SU-DHL-6 (cell line): ENCODE data around the gene SSR4.

ENCODE experiments used
- H2AFZ ChIP-seq: fragments of 200-600 bp; sonication (generic); 2 replicates; pipeline ENCODE4 v1.6.1; 2014; ENCODE audit warnings: low read depth, mild to moderate bottlenecking, moderate library complexity, mixed read lengths, antibody characterized with exemption, low read length; ENCODE audit not compliant: severe bottlenecking
- H3F3A ChIP-seq: fragments of 200-600 bp; shearing (Covaris generic); 2 replicates; pipeline ENCODE4 v1.6.0; 2016; ENCODE audit warnings: antibody characterized with exemption, mild to moderate bottlenecking; ENCODE audit not compliant: insufficient read depth
- H3K27ac ChIP-seq: fragments of 200-600 bp; sonication (generic); 2 replicates; pipeline ENCODE4 v1.5.1; 2016; ENCODE audit warnings: low read depth, mild to moderate bottlenecking, low read length, moderate library complexity, mixed read lengths
- H3K27me3 ChIP-seq: fragments of 200-600 bp; sonication (generic), shearing (Covaris generic); 2 replicates; pipeline ENCODE4 v1.6.0; 2014; ENCODE audit warnings: mild to moderate bottlenecking, low read length
- H3K36me3 ChIP-seq: fragments of 200-600 bp; sonication (generic); 2 replicates; pipeline ENCODE4 v1.6.1; 2014; ENCODE audit warnings: mild to moderate bottlenecking, low read length, mixed read lengths
- H3K4me2 ChIP-seq: fragments of 300-600, 200-600 bp; shearing (Covaris generic), sonication (generic); 2 replicates; pipeline ENCODE4 v1.6.0; 2014; ENCODE audit warnings: low read length, low read depth, mild to moderate bottlenecking; ENCODE audit not compliant: poor library complexity, severe bottlenecking
- H3K4me3 ChIP-seq: fragments of 200-600 bp; sonication (generic); 2 replicates; pipeline ENCODE4 v1.5.1; 2014; ENCODE audit warnings: antibody characterized with exemption, low read length, mild to moderate bottlenecking, mixed read lengths; ENCODE audit not compliant: insufficient read depth, poor library complexity, severe bottlenecking
- H3K79me2 ChIP-seq: fragments of 200-600 bp; sonication (generic); 2 replicates; pipeline ENCODE4 v1.6.1; 2014; ENCODE audit warnings: mild to moderate bottlenecking, low read length, moderate library complexity; ENCODE audit not compliant: insufficient read depth
- H3K9ac ChIP-seq: fragments of 200-600 bp; sonication (generic); 2 replicates; pipeline ENCODE4 v1.7.0; 2014; ENCODE audit warnings: mild to moderate bottlenecking, low read length
- H3K9me2 ChIP-seq: fragments of 200-600 bp; sonication (generic); replicated peaks from 2 replicates; pipeline ENCODE4 v1.6.1; 2014; ENCODE audit warnings: low read length; ENCODE audit not compliant: insufficient read depth
- H3K9me3 ChIP-seq: fragments of 200-600 bp; sonication (generic); 2 replicates; pipeline ENCODE4 v1.6.1; 2014; ENCODE audit warnings: low read length, mixed read lengths; ENCODE audit not compliant: insufficient read depth
- H4K20me1 ChIP-seq: fragments of 200-600 bp; sonication (generic); 2 replicates; pipeline ENCODE4 v1.6.1; 2014; ENCODE audit warnings: low read depth, mild to moderate bottlenecking, antibody characterized with exemption, low read length, moderate library complexity, mixed read lengths
- EZH2phosphoT487 ChIP-seq: fragments of 200-600 bp; sonication (generic), shearing (Covaris generic); conservative IDR thresholded peaks from 2 replicates; pipeline ENCODE4 v1.6.1; 2018; ENCODE audit warnings: mild to moderate bottlenecking, antibody characterized with exemption, low read length, moderate library complexity, mixed read lengths
- TF ChIP-seq, protein P1 (sequence below): fragments of 200-600 bp; sonication (generic); IDR thresholded peaks from one replicate; pipeline ENCODE4 v1.5.1; 2017; ENCODE audit warnings: antibody characterized with exemption, mild to moderate bottlenecking, low read length, moderate library complexity; ENCODE audit not compliant: insufficient read depth, poor library complexity, severe bottlenecking

SSR4 gene

DNA sequence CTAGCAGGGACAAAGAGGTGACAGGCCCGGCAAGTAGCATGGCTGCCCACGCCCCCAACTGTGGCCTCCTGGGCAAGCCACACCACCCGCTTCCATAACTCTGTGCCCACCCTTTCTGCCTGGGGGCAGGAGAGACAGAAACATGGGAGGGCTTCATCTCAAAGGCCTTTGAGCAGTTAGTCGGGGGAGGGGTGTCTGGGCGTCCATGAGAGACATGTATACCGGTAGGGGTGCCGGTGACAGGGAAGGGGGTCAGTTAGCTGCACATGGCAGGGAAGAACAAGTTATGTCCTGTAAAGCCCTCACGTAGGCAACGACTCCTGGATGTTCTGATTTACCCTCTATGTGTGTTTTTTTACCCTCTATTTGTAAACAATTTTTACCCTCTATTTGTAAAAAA is 26.6 kb downstream of the SSR4 start:
- no peak overlapping the region for H2AFZ ChIP-seq
- no peak overlapping the region for H3K4me2 ChIP-seq
- H3K4me3 ChIP-seq, result no peak overlapping the region
- no peaks in the 10 kb centered on the region for H3F3A ChIP-seq
- H3K27me3 ChIP-seq, result no peaks in the 10 kb centered on the region
- TF ChIP-seq EZH2phosphoT487, result no peak
- H3K9me3 ChIP-seq, result no peaks in the 10 kb centered on the region
- H3K79me2 ChIP-seq, result no peaks in the 10 kb centered on the region
- no peak overlapping the region for H3K27ac ChIP-seq
- H4K20me1 ChIP-seq, result no peaks in the 10 kb centered on the region
- H3K9ac ChIP-seq, result no peak overlapping the region
- H3K9me2 ChIP-seq, result no peaks in the 10 kb centered on the region
- H3K36me3 ChIP-seq, result no peaks in the 10 kb centered on the region

DNA sequence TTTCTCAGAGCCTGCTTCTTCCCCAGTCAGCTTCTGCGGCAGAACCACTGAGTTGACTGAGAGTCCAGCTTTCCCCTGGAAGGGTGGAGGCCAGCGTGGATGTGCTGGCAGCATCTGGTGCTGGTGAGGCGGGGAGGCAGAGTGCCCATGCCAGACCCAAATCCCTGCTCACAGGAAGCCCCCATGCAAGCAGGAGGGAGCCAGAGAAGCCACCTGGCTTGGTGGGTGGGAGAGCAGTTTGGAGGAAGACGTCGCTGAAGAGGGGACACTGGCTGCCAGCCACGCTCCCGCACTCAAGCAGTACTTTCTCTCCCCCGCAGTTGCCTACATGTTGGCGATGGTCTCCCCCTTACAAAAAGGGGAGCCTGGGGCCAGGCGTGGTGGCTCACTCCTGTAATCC is 29.9 kb downstream of the SSR4 start:
- H4K20me1 ChIP-seq, result no peaks in the 10 kb centered on the region
- H3K36me3 ChIP-seq, result no peaks in the 10 kb centered on the region
- no peaks in the 10 kb centered on the region for H3K9me2 ChIP-seq
- H2AFZ ChIP-seq, result no peak overlapping the region
- H3K79me2 ChIP-seq, result no peaks in the 10 kb centered on the region
- no peaks in the 10 kb centered on the region for H3F3A ChIP-seq
- no peak overlapping the region for H3K9ac ChIP-seq
- H3K27me3 ChIP-seq, result no peaks in the 10 kb centered on the region
- H3K4me3 ChIP-seq, result no peak overlapping the region
- TF ChIP-seq, protein P1, sequence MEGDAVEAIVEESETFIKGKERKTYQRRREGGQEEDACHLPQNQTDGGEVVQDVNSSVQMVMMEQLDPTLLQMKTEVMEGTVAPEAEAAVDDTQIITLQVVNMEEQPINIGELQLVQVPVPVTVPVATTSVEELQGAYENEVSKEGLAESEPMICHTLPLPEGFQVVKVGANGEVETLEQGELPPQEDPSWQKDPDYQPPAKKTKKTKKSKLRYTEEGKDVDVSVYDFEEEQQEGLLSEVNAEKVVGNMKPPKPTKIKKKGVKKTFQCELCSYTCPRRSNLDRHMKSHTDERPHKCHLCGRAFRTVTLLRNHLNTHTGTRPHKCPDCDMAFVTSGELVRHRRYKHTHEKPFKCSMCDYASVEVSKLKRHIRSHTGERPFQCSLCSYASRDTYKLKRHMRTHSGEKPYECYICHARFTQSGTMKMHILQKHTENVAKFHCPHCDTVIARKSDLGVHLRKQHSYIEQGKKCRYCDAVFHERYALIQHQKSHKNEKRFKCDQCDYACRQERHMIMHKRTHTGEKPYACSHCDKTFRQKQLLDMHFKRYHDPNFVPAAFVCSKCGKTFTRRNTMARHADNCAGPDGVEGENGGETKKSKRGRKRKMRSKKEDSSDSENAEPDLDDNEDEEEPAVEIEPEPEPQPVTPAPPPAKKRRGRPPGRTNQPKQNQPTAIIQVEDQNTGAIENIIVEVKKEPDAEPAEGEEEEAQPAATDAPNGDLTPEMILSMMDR, result no peak
- TF ChIP-seq EZH2phosphoT487, result no peak
- no peaks in the 10 kb centered on the region for H3K9me3 ChIP-seq
- no peak overlapping the region for H3K27ac ChIP-seq
- H3K4me2 ChIP-seq, result no peak overlapping the region

DNA sequence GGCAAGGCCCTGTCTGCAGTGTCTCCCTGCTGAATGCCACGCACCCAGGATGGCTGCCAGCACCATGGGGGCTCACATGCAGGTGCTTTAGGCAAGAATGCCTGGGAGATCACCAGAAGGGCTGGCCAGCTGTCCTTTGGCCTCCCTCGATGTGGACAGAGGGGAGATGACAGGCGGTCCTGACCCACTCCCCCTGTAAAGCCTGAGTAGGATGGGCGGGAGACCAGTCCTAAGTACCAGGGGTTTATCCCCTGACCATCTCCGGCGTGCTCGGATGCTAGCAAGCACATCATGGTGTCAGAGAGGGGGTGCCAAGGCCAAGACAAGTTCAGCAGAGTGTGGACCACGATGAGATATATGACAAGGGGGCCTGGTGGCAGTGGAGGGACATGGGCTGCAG is 30.6 kb downstream of the SSR4 start:
- Histone ChIP-seq H4K20me1 (no peaks in the 10 kb centered on the region), H3K27me3 (no peaks in the 10 kb centered on the region), H3K9me3 (no peaks in the 10 kb centered on the region), H3K4me3 (no peak overlapping the region), H3K79me2 (no peaks in the 10 kb centered on the region), H3K36me3 (no peaks in the 10 kb centered on the region), H3K27ac (no peak overlapping the region), H3F3A (no peaks in the 10 kb centered on the region), H2AFZ (no peak overlapping the region), H3K4me2 (no peak overlapping the region), H3K9ac (no peak overlapping the region), H3K9me2 (no peaks in the 10 kb centered on the region)
- TF ChIP-seq EZH2phosphoT487, result no peak
- TF ChIP-seq, protein P1, result no peak

DNA sequence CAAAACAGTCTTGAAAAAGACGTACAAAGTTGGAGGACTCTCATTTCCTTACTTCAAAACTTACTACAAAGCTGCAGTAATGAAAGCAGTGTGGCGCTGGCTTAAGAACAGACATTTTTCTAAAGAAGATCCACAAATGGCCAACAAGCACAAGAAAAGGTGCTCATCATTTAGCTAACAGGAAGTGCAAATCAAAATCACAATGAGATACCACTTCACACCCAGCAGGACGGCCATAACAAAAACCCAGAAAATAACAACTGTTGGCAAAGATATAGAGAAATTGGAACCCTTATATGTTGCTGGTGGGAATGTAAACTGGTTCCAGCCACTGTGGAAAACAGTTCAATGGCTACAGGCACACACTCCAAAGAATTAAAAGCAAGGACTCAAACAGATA is 32.5 kb downstream of the SSR4 start:
- no peak overlapping the region for H2AFZ ChIP-seq
- no peak overlapping the region for H3K27ac ChIP-seq
- no peaks in the 10 kb centered on the region for H3K9me3 ChIP-seq
- no peaks in the 10 kb centered on the region for H4K20me1 ChIP-seq
- TF ChIP-seq, protein P1, result no peak
- no peak for TF ChIP-seq EZH2phosphoT487
- no peaks in the 10 kb centered on the region for H3K36me3 ChIP-seq
- no peak overlapping the region for H3K9ac ChIP-seq
- H3K79me2 ChIP-seq, result no peaks in the 10 kb centered on the region
- no peaks in the 10 kb centered on the region for H3F3A ChIP-seq
- H3K4me2 ChIP-seq, result no peak overlapping the region
- H3K27me3 ChIP-seq, result no peaks in the 10 kb centered on the region
- H3K4me3 ChIP-seq, result no peak overlapping the region
- no peaks in the 10 kb centered on the region for H3K9me2 ChIP-seq
